PFSK-1 (cell line): Measurements from ENCODE around the gene CDIPT.

ENCODE experiments used
- SIN3A ChIP-seq: IDR thresholded peaks from 2 replicates; pipeline ENCODE4 v1.6.1; 2012; ENCODE audit warnings: mild to moderate bottlenecking, low read length, moderate library complexity, borderline replicate concordance; ENCODE audit not compliant: insufficient read depth
- TAF1 ChIP-seq: IDR thresholded peaks from 2 replicates; pipeline ENCODE4 v1.6.1; 2012; ENCODE audit warnings: low read length, control low read depth, borderline replicate concordance; ENCODE audit not compliant: insufficient read depth

DNA sequence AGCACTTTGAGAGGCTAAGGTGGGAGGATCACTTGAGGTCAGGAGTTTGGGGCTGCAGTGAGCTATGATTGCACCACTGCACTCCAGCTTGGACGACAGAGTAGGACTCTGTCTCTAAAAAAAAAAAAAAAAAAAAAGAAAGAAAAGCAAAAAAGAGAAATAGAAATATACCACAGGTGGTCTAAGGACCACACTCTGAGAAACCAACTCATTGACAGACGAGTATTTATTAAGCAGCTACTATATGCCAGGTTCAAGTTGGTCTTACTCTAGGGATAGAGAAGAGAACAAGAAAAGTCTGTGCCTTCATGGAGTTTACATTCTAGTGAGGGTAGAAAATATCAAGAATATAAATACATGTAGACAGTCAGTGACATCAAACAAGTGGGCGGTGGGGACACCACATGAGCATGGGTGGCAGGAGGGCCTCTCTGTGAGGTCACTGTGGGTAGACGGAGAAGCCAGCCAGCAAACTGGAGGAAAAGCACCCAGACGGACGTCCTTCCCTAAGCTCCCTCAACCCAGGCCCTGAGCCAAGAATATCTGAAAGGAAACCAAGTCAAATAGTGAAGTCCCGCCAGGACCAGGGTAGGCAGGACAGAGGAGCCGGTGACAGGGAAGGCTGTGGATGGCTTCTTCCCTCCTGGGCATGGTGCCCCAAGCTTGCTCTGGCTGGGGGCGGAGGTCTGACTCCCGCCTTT lies 4.7 kb downstream of the CDIPT start:
- TF ChIP-seq TAF1: no peak
- no peak for TF ChIP-seq SIN3A
